GM21447 (cell line): ENCODE measurements around the gene ASXL2.

Experiments used
- ATAC-seq: cut with Tn5 transposase; IDR thresholded peaks from one replicate; pipeline ENCODE4 v1.9.1; 2021; ENCODE audit not compliant: unreplicated experiment

Gene ASXL2

DNA sequence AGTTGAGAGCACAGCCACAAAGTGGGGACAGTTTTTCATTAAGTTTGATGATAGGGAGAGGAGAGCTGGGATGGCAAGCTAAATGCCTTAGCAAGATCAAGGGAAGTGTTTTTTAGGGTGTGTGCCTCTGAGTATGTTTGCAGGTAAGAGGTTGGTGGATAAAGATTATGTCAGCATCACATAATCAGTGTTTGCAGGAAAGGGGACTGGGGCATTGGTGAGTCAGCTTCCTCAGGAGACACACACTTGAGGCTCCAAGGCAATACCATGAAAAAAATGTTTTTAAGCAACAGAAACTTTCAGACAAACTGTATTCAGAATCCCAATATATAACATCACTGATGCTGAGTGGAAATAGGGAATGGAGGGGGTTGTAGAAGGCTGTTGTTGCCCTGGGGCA, 179.5 kb downstream of the ASXL2 start:
- no peak for ATAC-seq

DNA sequence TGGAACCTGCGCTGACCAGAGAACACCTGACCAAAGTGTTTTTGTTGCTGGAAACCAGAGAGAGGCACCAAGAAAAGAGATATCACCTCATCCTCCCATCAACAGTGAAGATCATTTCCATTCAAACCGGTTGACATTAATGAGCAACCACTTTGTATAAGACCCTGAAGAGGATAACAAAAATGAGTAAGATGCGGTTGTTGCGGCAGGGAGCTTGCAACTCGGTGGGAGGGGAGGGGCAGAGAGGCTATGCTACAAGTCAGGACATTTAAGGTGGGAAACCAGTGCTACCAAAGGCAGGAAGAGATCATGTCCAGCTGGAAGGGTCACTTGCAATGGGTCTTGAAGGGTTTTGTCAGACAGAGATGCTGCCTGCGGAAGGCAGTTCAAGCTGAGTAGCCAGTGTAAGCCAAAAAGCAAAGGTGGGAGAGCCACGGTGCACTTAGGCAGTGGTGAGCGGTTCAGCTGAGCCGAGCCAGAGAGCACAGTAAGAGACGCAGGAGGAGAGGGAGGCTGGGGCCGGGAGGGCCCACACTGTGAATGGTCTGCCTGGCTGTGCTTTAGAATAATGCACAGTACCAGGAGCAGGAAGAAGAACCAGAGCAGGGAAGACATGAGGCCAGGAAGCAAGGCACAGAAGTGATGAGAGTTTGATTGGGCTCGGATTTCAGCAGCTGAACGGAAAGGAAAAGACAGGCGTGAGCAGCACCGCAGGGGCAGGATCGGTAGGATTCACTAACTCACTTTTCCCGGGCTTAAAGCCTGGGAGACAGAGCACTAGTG, 180.5 kb downstream of the ASXL2 start:
- no peak for ATAC-seq

DNA sequence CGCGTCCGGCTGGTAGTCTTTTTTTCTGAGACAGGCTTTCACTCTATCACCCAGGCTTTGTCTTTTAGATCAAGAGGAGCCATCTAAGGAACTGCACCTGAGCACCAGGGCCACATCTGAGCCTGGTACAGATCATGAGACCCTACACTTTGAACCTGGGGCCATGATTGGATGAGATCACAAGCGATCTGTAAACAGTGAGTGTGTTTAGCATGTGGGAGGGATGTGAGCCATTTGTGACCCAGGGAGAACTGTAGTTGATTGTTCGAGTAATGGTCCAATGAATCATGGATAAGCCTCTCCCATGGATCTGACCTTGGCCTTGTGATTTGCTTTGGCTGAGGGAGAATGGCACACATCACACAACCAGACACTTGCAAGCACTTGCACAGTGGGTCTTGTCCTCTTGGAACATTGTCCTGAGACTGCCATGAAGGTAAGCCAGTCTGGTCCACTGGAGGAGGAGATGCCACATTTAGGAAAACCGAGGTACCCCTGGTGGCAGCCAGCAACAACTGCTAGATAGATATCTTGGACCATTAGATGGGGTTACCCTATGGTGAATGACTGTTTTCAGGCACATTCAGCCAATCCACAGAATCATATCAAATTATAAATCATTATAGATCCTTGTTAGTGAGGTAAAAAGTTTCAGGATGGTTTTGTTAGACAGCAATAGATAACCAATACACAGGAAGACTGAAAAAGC, 185.4 kb downstream of the ASXL2 start:
- ATAC-seq: no peak

- no peak for ATAC-seq
Observed at GRCh38 chr2:25692143-25692542, 186.1 kb downstream of the ASXL2 start.

DNA sequence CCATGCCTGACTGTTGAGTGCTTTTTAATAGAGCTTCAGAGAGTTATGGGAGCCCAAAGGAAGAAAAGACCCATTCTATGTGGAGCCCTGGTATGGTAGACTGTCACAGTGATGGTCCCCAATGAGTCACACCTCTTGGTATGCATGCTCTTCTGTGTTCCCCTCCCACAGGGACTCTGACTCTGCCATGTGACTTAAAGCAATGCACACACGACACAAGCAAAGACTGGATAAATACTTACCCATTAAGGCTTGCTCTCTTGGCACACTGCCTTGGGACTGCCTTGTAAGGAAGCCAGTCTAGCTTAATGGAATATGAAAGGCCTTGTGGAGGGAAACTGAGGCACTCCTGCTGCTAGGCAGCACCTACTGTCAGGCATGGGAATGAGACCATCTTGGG, 188.2 kb downstream of the ASXL2 start:
- no peak for ATAC-seq

DNA sequence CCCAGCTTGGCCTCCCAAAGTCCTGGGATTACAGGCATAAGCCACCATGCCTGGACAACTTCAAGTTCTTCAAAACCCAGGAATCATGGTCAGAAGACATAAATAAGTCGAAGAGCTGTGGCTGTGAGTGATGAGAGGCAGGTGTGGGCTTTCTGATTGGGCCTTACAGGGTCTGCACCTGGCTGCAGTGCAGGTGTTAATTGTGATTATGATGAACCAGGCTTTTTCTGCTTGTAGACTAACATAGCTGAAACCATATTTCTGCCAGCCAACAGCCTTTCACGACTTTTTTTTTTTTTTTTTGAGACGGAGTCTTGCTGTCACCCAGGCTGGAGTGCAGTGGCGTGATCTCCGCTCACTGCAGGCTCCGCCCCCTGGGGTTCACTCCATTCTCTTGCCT, 190.1 kb downstream of the ASXL2 start:
- ATAC-seq: no peak

- no peak for ATAC-seq
Observed at GRCh38 chr2:25685741-25686140, 192.5 kb downstream of the ASXL2 start.

- ATAC-seq: no peak
Observed at GRCh38 chr2:25684577-25685473, 193.5 kb downstream of the ASXL2 start.
